A673 (cell line): ENCODE measurements around the gene C19orf12. TPM values are rescaled to one million over a fixed set of nuclear protein-coding genes. Genes with fewer than 3 reads are reported as not detected.

ENCODE experiments used
- BruUV-seq: library from RNA; stranded (reverse); fragments of 400-500 nt; replicated peaks from 2 replicates; lab custom pipeline; 2021; lab: Mats Ljungman, UMichigan
- CTCF ChIA-PET: fragments of 300-600 bp; sonication (Branson Sonifier 250); formaldehyde crosslinking; loops from one replicate; lab custom pipeline; 2022; ENCODE audit warnings: antibody characterized with exemption; lab: Charles Lee
- POLR2A ChIA-PET: fragments of 300-600 bp; sonication (Branson Sonifier 250); formaldehyde crosslinking; loops from one replicate; lab custom pipeline; 2022; ENCODE audit warnings: antibody characterized with exemption; ENCODE audit not compliant: low non-redundant PET; lab: Charles Lee
- DNase-seq: peaks from one replicate; pipeline ENCODE4 v3.0.0-alpha.2; 2015; ENCODE audit warnings: low spot score
- H3K27ac ChIP-seq: fragments of 200-600 bp; sonication (generic); 2 replicates; pipeline ENCODE4 v1.5.1; 2016; ENCODE audit warnings: mixed run types, low read depth, mild to moderate bottlenecking, mixed read lengths, antibody characterized with exemption, low read length; ENCODE audit not compliant: poor library complexity, severe bottlenecking
- H3K27me3 ChIP-seq: fragments of 200-600 bp; sonication (generic); replicated peaks from 2 replicates; pipeline ENCODE4 v1.6.1; 2017; ENCODE audit warnings: mixed run types, low read depth, mild to moderate bottlenecking, mixed read lengths, antibody characterized with exemption, low read length; ENCODE audit not compliant: insufficient read depth, poor library complexity
- H3K36me3 ChIP-seq: fragments of 200-600 bp; sonication (generic); 2 replicates; pipeline ENCODE4 v1.6.1; 2016; ENCODE audit warnings: mixed run types, mild to moderate bottlenecking, mixed read lengths, antibody characterized with exemption, low read length; ENCODE audit not compliant: insufficient read depth, poor library complexity, severe bottlenecking
- H3K4me1 ChIP-seq: fragments of 200-600 bp; sonication (generic); 2 replicates; pipeline ENCODE4 v1.6.1; 2017; ENCODE audit warnings: mixed run types, mild to moderate bottlenecking, mixed read lengths, antibody characterized with exemption, low read length; ENCODE audit not compliant: insufficient read depth, poor library complexity, severe bottlenecking
- H3K4me3 ChIP-seq: fragments of 200-600 bp; sonication (generic); 2 replicates; pipeline ENCODE4 v1.5.1; 2016; ENCODE audit warnings: low read depth, mixed run types, mild to moderate bottlenecking, mixed read lengths, low read length; ENCODE audit not compliant: poor library complexity, severe bottlenecking
- H3K9me3 ChIP-seq: fragments of 200-600 bp; sonication (generic); 2 replicates; pipeline ENCODE4 v1.6.1; 2016; ENCODE audit warnings: mixed run types, low read depth, mild to moderate bottlenecking, mixed read lengths, antibody characterized with exemption, low read length; ENCODE audit not compliant: poor library complexity, severe bottlenecking
- CTCF ChIP-seq: fragments of 300-800, 200-600 bp; sonication (generic); conservative IDR thresholded peaks from 2 replicates; pipeline ENCODE4 v1.5.1; 2017; ENCODE audit warnings: low read depth, mild to moderate bottlenecking, antibody characterized with exemption, low read length, moderate library complexity, mixed read lengths
- EZH2 ChIP-seq: fragments of 200-600 bp; sonication (generic); IDR thresholded peaks from 2 replicates; pipeline ENCODE4 v1.6.1; 2017; ENCODE audit warnings: borderline replicate concordance, low read depth, mild to moderate bottlenecking, mixed read lengths, antibody characterized with exemption, low read length; ENCODE audit not compliant: poor library complexity, severe bottlenecking
- intact Hi-C: fragments of 100-400 bp; cut with micrococcal nuclease; formaldehyde crosslinking; loops from one replicate; pipeline ENCODE4 v1.10.0; 2022; ENCODE audit not compliant: unreplicated experiment
- total RNA-seq: library from RNA; stranded (reverse); gene quantifications from 2 replicates; pipeline ENCODE4 v1.2.3, GENCODE V29; 2021

Gene C19orf12
- total RNA-seq, 1 experiment from 2014 or later, result 26.8 TPM

GRCh38 chr19:29662278-29662603 lies 52.8 kb downstream of the C19orf12 start:
- Histone ChIP-seq H3K27ac (no peak overlapping the region), H3K36me3 (no peaks in the 10 kb centered on the region), H3K4me3 (no peak overlapping the region), H3K27me3 (peaks cover 22% of the 10 kb centered on the region), H3K4me1 (peaks cover 18% of the 10 kb centered on the region), H3K9me3 (no peaks in the 10 kb centered on the region)
- ChIA-PET CTCF (interaction anchor here (0.6 kb wide), 1 partner anchor 184 kb away, joined by 3 read pairs; no protein-coding TSS in a partner anchor), POLR2A (no interaction called here)
- no peak for DNase-seq
- no TSS peak for BruUV-seq
- intact Hi-C loops, result no loop called here
- TF ChIP-seq EZH2 (no peak), CTCF (no peak)

- H3K9me3 ChIP-seq, result no peaks in the 10 kb centered on the region
- H3K27ac ChIP-seq, result no peak overlapping the region
- H3K4me1 ChIP-seq, result peaks cover 6% of the 10 kb centered on the region
- TF ChIP-seq EZH2, result no peak
- intact Hi-C loops, result no loop called here
- BruUV-seq, result no TSS peak
- CTCF ChIA-PET, result no interaction called here
- POLR2A ChIA-PET, result no interaction called here
- H3K27me3 ChIP-seq, result peaks cover 22% of the 10 kb centered on the region
- no peak overlapping the region for H3K4me3 ChIP-seq
- no peaks in the 10 kb centered on the region for H3K36me3 ChIP-seq
- DNase-seq, result no peak
Observed at GRCh38 chr19:29660835-29661234, 54.2 kb downstream of the C19orf12 start.

- no peak for TF ChIP-seq CTCF
- no peak for TF ChIP-seq EZH2
- H3K36me3 ChIP-seq, result no peaks in the 10 kb centered on the region
- H3K27ac ChIP-seq, result no peak overlapping the region
- peaks cover 23% of the 10 kb centered on the region for H3K27me3 ChIP-seq
- H3K4me3 ChIP-seq, result no peak overlapping the region
- no peak for DNase-seq
- POLR2A ChIA-PET, result no interaction called here
- BruUV-seq, result no TSS peak
- CTCF ChIA-PET, result no interaction called here
- intact Hi-C loops, result no loop called here
- H3K4me1 ChIP-seq, result no peaks in the 10 kb centered on the region
- no peaks in the 10 kb centered on the region for H3K9me3 ChIP-seq
Observed at GRCh38 chr19:29658221-29658991, 56.7 kb downstream of the C19orf12 start.
